K562 (cell line): ENCODE measurements around the gene ERMP1. TPM values are rescaled to one million over a fixed set of nuclear protein-coding genes. Genes with fewer than 3 reads are reported as not detected.

ENCODE experiments used
- ATAC-seq: fragments of 200-7000 bp; cut with Tn5 transposase; 3 replicates; pipeline ENCODE4 v1.9.1; 2020; ENCODE audit warnings: moderate library complexity
- BruUV-seq: library from RNA; stranded (reverse); fragments of 400-500 nt; replicated peaks from 2 replicates; lab custom pipeline; 2021; lab: Mats Ljungman, UMichigan
- CTCF ChIA-PET: fragments of 300-600 bp; formaldehyde crosslinking; extraction: SDS; loops from one replicate; lab custom pipeline; 2021; ENCODE audit warnings: low intra/inter-chr PET ratio; lab: Yijun Ruan, JAX
- POLR2A ChIA-PET: fragments of 300-600, 350-650 bp; sonication (Branson Sonifier 250); formaldehyde crosslinking; extraction: SDS; loops from one replicate; lab custom pipeline; 2021; ENCODE audit warnings: antibody characterized with exemption, inconsistent platforms; lab: Yijun Ruan, JAX
- DNase-seq, 4 experiments: peaks; one replicate each; pipeline versions ENCODE4 v3.0.0 to v3.0.0-alpha.2; 2011 to 2018; ENCODE audit warnings: low spot score in 3 of 4, mixed read lengths in 3 of 4; ENCODE audit errors: extremely low read depth in 1 of 4
- FAIRE-seq: peaks from 2 replicates; lab custom pipeline; 2011; peaks lifted over from hg19 to GRCh38; lab: Jason Lieb, UNC
- H2AFZ ChIP-seq: 2 replicates; pipeline ENCODE4 v1.6.0; 2011; ENCODE audit warnings: low read depth, low read length, control low read depth, inconsistent platforms
- H3K27ac ChIP-seq: fragments of 200-600 bp; 3 replicates; pipeline ENCODE4 v1.8.0; 2011; ENCODE audit warnings: low read depth, mild to moderate bottlenecking, control low read depth, inconsistent platforms, low read length, moderate library complexity, mixed read lengths; ENCODE audit errors: extremely low read depth
- H3K27me3 ChIP-seq, 2 experiments: fragments of 300-600 bp in 1 of 2; 2 replicates in 1 of 2; 3 replicates in 1 of 2; pipeline versions ENCODE4 v1.6.0 to v1.8.0; 2011; ENCODE audit warnings: inconsistent platforms in 2 of 2, low read length in 2 of 2, mild to moderate bottlenecking in 1 of 2, mixed read lengths in 1 of 2, moderate library complexity in 1 of 2; ENCODE audit not compliant: control insufficient read depth in 2 of 2, insufficient read depth in 2 of 2
- H3K36me3 ChIP-seq: fragments of 300-600 bp; 3 replicates; pipeline ENCODE4 v1.8.0; 2011; ENCODE audit warnings: mild to moderate bottlenecking, low read length, inconsistent platforms; ENCODE audit not compliant: control insufficient read depth, insufficient read depth
- H3K4me1 ChIP-seq, 2 experiments: fragments of 200-600 bp in 1 of 2; replicated peaks in 1 of 2; 2 replicates in 1 of 2; 3 replicates in 1 of 2; pipeline versions ENCODE4 v1.5.1 to v1.8.0; 2011; ENCODE audit warnings: inconsistent platforms in 2 of 2, low read length in 2 of 2, mild to moderate bottlenecking in 1 of 2, mixed read lengths in 1 of 2, moderate library complexity in 1 of 2; ENCODE audit not compliant: control insufficient read depth in 2 of 2, insufficient read depth in 2 of 2
- H3K4me2 ChIP-seq: 2 replicates; pipeline ENCODE4 v1.6.1; 2011; ENCODE audit warnings: low read length, control low read depth, inconsistent platforms, mixed read lengths; ENCODE audit not compliant: insufficient read depth
- H3K4me3 ChIP-seq: fragments of 200-600 bp; sonication (generic), shearing (Covaris generic); 2 replicates; pipeline ENCODE4 v1.5.1; 2016; ENCODE audit warnings: control low read depth, inconsistent platforms
- H3K79me2 ChIP-seq: fragments of 200-600 bp; 3 replicates; pipeline ENCODE4 v1.8.0; 2011; ENCODE audit warnings: low read length, inconsistent platforms; ENCODE audit not compliant: control insufficient read depth, insufficient read depth
- H3K9ac ChIP-seq, 2 experiments: 2 replicates each; pipeline versions ENCODE4 v1.6.0 to v1.6.1; 2011; ENCODE audit warnings: low read depth in 2 of 2, low read length in 2 of 2, control low read depth in 1 of 2, inconsistent platforms in 1 of 2, mild to moderate bottlenecking in 1 of 2, mixed read lengths in 1 of 2; ENCODE audit not compliant: insufficient read depth in 1 of 2
- H3K9me1 ChIP-seq: one replicate; pipeline ENCODE4 v1.6.0; 2011; ENCODE audit warnings: inconsistent platforms, mild to moderate bottlenecking, low read length, moderate library complexity; ENCODE audit not compliant: control insufficient read depth, insufficient read depth
- H3K9me3 ChIP-seq: replicated peaks from 2 replicates; pipeline ENCODE4 v1.5.1; 2011; ENCODE audit warnings: low read depth, low read length, inconsistent platforms; ENCODE audit not compliant: control insufficient read depth, insufficient read depth
- H4K20me1 ChIP-seq: replicated peaks from 2 replicates; pipeline ENCODE4 v1.6.1; 2011; ENCODE audit warnings: low read length, inconsistent platforms, mixed read lengths; ENCODE audit not compliant: control insufficient read depth, insufficient read depth
- DIDO1 ChIP-seq: fragments of 450-650 bp; IDR thresholded peaks from 2 replicates; pipeline ENCODE4 v1.6.1; 2016; ENCODE audit warnings: low read depth, missing biosample characterization, missing genetic modification characterization
- MCM3 ChIP-seq: fragments of 450-650 bp; IDR thresholded peaks from 2 replicates; pipeline ENCODE4 v1.6.1; 2016
- PRMT5 ChIP-seq: sonication (generic); formaldehyde crosslinking; IDR thresholded peaks from 2 replicates; pipeline ENCODE4 v1.5.0; 2020; ENCODE audit warnings: missing genetic modification reagents
- RBM14 ChIP-seq: fragments of 200-400 bp; formaldehyde crosslinking; IDR thresholded peaks from 2 replicates; pipeline ENCODE4 v1.6.1; 2018; ENCODE audit warnings: low read depth, mild to moderate bottlenecking, low read length, moderate library complexity, borderline replicate concordance; ENCODE audit not compliant: insufficient read depth
- TFE3 ChIP-seq: fragments of 450-650 bp; formaldehyde crosslinking; IDR thresholded peaks from 2 replicates; pipeline ENCODE4 v1.4.0; 2020; ENCODE audit warnings: mild to moderate bottlenecking, mixed read lengths
- ZNF133 ChIP-seq: fragments of 250-450 bp; sonication (Bioruptor Pico); IDR thresholded peaks from 2 replicates; pipeline ENCODE4 v1.4.0; 2020; ENCODE audit warnings: mild to moderate bottlenecking
- ZNF655 ChIP-seq: fragments of 250-450 bp; sonication (Bioruptor Pico); IDR thresholded peaks from 2 replicates; pipeline ENCODE4 v1.5.0; 2021
- WGBS: fragments of 100-300 bp; shearing (Covaris generic); methylation state at CpG from one replicate; pipeline ENCODE4 v1.1.6; 2016; ENCODE audit warnings: low coverage, mixed read lengths; ENCODE audit not compliant: insufficient coverage; ENCODE audit errors: missing lambda C conversion rate; 5-methylcytosine and 5-hydroxymethylcytosine counted together
- in situ Hi-C: fragments of 300-500 bp; cut with MboI; formaldehyde crosslinking; loops from 4 replicates; pipeline ENCODE4 v1.15.0; 2018; ENCODE audit warnings: inconsistent platforms, mixed read lengths
- intact Hi-C: fragments of 100-400 bp; cut with micrococcal nuclease; formaldehyde crosslinking; loops from 2 replicates; pipeline ENCODE4 v1.14.2; 2022
- polyA plus RNA-seq, 8 experiments: library from polyadenylated mRNA; depleted of rRNA in 4 of 8; stranded (reverse) in 5 of 8; unstranded in 3 of 8; fragments of >200 nt; fragmentation: Nextera tagmentation in 2 of 8; fragmentation: Illumina TruSeq in 1 of 8; extraction: Ambion mirVana in 2 of 8; extraction: Trizol in 1 of 8; gene quantifications; 2 replicates each; pipeline versions ENCODE4 v1.2.1 to v1.2.3, GENCODE V29; 2011 to 2014; ENCODE audit warnings: inconsistent platforms in 1 of 8, missing spikeins in 1 of 8
- total RNA-seq, 7 experiments: library from RNA; depleted of rRNA in 6 of 7; stranded (reverse); fragments of >200 nt in 6 of 7; fragmentation: Illumina TruSeq in 2 of 7; extraction: Trizol in 2 of 7; gene quantifications; 2 replicates each; pipeline versions ENCODE4 v1.2.1 to v1.2.3, GENCODE V29; 2011 to 2021; ENCODE audit warnings: low replicate concordance in 1 of 7

The ERMP1 gene
- total and polyA plus RNA-seq, 9 of the 15 experiments (the other 6 are each of a cell fraction or from before 2014, with no cell fraction given): 2.5 to 26.3 (median 12.6) TPM

DNA sequence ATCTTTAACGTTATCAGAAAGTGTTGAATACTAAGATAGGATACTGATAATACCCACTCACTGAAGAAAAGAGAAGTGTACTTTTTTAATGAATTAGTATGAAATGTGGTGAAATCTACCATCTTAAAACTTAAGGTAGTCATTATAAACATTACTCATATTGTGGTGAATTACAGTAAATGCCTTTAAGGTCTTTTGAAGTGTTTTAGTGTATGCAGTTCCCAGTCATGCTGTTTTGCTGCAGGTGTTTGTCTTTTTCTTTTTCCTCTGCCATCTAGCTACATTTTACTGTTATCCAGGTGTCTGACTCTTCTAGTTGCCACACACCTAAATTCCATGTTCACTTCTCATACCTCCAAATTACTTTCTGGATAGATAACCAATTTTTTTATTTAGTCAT lies 72.6 kb downstream of the ERMP1 start:
- H3K36me3 ChIP-seq: peaks cover 53% of the 10 kb centered on the region; the same call in 2 of the 3 replicates
- CTCF ChIA-PET: no interaction called here
- 45% methylated on average over 1 of the region's 1 CpG for WGBS
- H3K9me1 ChIP-seq: no peaks in the 10 kb centered on the region
- in situ Hi-C loops: no loop called here
- no peak overlapping the region for H2AFZ ChIP-seq
- no peaks in the 10 kb centered on the region for H3K4me1 ChIP-seq
- no peak for TF ChIP-seq DIDO1
- TF ChIP-seq PRMT5: no peak
- no TSS peak for BruUV-seq
- H3K27me3 ChIP-seq: no peaks in the 10 kb centered on the region
- no peak overlapping the region for H3K9ac ChIP-seq
- POLR2A ChIA-PET: no interaction called here
- no peak overlapping the region for H3K27ac ChIP-seq
- intact Hi-C loops: no loop called here
- DNase-seq: no peak
- H3K79me2 ChIP-seq: no peaks in the 10 kb centered on the region
- no peaks in the 10 kb centered on the region for H3K9me3 ChIP-seq
- no peaks in the 10 kb centered on the region for H4K20me1 ChIP-seq
- ATAC-seq: no peak
- H3K4me2 ChIP-seq: no peak overlapping the region
- no peak overlapping the region for H3K4me3 ChIP-seq
- no peak for FAIRE-seq

- Histone ChIP-seq H3K4me3 (no peak overlapping the region), H3K27me3 (no peaks in the 10 kb centered on the region), H3K27ac (no peak overlapping the region), H3K79me2 (no peaks in the 10 kb centered on the region), H3K36me3 (peaks cover 34% of the 10 kb centered on the region; the same call in 2 of the 3 replicates), H2AFZ (no peak overlapping the region), H3K9me3 (no peaks in the 10 kb centered on the region), H4K20me1 (no peaks in the 10 kb centered on the region), H3K9me1 (no peaks in the 10 kb centered on the region), H3K9ac (no peak overlapping the region), H3K4me2 (no peak overlapping the region), H3K4me1 (no peaks in the 10 kb centered on the region)
- POLR2A ChIA-PET: interaction anchor here (1.1 kb wide), 1 partner anchor 37 kb away, joined by 3 read pairs; no protein-coding TSS in a partner anchor
- no peak for DNase-seq
- TF ChIP-seq TFE3 (CRISPR knock-in tag): no peak
- TF ChIP-seq ZNF133 (CRISPR knock-in tag): no peak
- no peak for TF ChIP-seq ZNF655
- TF ChIP-seq RBM14: no peak
- TF ChIP-seq MCM3: no peak
- in situ Hi-C loops: no loop called here
- no peak for FAIRE-seq
- CTCF ChIA-PET: no interaction called here
- intact Hi-C loops: no loop called here
- BruUV-seq: no TSS peak
- ATAC-seq: no peak
- WGBS: 96% methylated on average over 3 of the region's 3 CpGs
These were observed 76.3 kb downstream of the ERMP1 start for GRCh38 chr9:5756633-5757032.
